22Rv1 (cell line): ENCODE results near the gene ILK.

Experiments
- ZFX ChIP-seq: fragments of 450-650 bp; IDR thresholded peaks from 2 replicates; pipeline ENCODE4 v1.6.1; 2017; ENCODE audit warnings: antibody characterized with exemption, borderline replicate concordance
- TF ChIP-seq, protein P1 (sequence below): fragments of 450-650 bp; IDR thresholded peaks from 2 replicates; pipeline ENCODE4 v1.5.1; 2017; ENCODE audit warnings: mild to moderate bottlenecking

DNA sequence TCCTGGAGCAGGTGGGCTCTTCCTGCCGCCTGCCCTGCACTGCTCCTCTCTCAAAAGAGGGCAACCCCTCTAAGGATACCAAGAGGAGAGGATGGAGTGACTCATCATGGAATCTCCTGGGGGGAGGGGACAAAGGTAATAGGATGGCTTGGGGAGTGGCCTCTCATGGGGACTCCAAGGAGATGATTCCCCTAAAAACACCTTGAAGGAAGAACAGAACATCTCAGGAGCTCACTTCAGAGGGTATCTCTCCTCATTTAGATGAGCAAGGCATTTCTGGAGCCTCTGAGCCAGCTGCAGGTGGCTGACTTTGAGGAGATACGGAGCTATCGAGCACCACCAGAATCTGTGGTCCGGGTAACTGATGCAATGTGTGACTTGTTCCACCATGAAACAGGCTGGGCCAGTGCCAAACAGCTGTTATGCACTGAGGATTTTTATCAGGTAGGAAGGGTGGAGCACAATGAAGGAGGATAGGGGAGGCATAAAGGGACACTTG lies 40.4 kb upstream of the ILK start:
- TF ChIP-seq, protein P1, sequence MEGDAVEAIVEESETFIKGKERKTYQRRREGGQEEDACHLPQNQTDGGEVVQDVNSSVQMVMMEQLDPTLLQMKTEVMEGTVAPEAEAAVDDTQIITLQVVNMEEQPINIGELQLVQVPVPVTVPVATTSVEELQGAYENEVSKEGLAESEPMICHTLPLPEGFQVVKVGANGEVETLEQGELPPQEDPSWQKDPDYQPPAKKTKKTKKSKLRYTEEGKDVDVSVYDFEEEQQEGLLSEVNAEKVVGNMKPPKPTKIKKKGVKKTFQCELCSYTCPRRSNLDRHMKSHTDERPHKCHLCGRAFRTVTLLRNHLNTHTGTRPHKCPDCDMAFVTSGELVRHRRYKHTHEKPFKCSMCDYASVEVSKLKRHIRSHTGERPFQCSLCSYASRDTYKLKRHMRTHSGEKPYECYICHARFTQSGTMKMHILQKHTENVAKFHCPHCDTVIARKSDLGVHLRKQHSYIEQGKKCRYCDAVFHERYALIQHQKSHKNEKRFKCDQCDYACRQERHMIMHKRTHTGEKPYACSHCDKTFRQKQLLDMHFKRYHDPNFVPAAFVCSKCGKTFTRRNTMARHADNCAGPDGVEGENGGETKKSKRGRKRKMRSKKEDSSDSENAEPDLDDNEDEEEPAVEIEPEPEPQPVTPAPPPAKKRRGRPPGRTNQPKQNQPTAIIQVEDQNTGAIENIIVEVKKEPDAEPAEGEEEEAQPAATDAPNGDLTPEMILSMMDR = no peak
- TF ChIP-seq ZFX = no peak
